ENCODE data around the gene LIMS2.

The LIMS2 gene

GRCh38 chr2:127675331-127676261 lies at the start of gene LIMS2:
LIMS2 (minus strand) TSS chr2:127675530; CDS start chr2:127675024, 506 bp downstream.
- FAIRE-seq: no peak

- no peak for FAIRE-seq
These were observed 47.5 kb upstream of the LIMS2 start for GRCh38 chr2:127722807-127723206.

GRCh38 chr2:127721978-127722355 lies 46.6 kb upstream of the LIMS2 start:
- FAIRE-seq: no peak

GRCh38 chr2:127721311-127721977 lies 46.1 kb upstream of the LIMS2 start:
- no peak for FAIRE-seq

- FAIRE-seq: no peak
These were observed 44.2 kb upstream of the LIMS2 start for GRCh38 chr2:127719301-127720218.

- no peak for FAIRE-seq
These were observed 42.9 kb upstream of the LIMS2 start for GRCh38 chr2:127718271-127718670.

GRCh38 chr2:127715778-127716449 lies 40.6 kb upstream of the LIMS2 start:
- FAIRE-seq: no peak

GRCh38 chr2:127713562-127713961 lies 38.2 kb upstream of the LIMS2 start:
- FAIRE-seq: no peak

GRCh38 chr2:127712999-127713398 lies 37.7 kb upstream of the LIMS2 start:
- no peak for FAIRE-seq

GRCh38 chr2:127709336-127709735 lies 34.0 kb upstream of the LIMS2 start:
- FAIRE-seq: no peak

GRCh38 chr2:127707890-127708648 lies 32.7 kb upstream of the LIMS2 start:
- FAIRE-seq: no peak

- no peak for FAIRE-seq
These were observed 31.1 kb upstream of the LIMS2 start for GRCh38 chr2:127706215-127706990.

- no peak for FAIRE-seq
These were observed 30.2 kb upstream of the LIMS2 start for GRCh38 chr2:127705391-127706065.

- no peak for FAIRE-seq
These were observed 29.5 kb upstream of the LIMS2 start for GRCh38 chr2:127704641-127705390.

- no peak for FAIRE-seq
These were observed 28.0 kb upstream of the LIMS2 start for GRCh38 chr2:127703282-127703681.

- no peak for FAIRE-seq
These were observed 27.2 kb upstream of the LIMS2 start for GRCh38 chr2:127702395-127703009.

GRCh38 chr2:127701651-127702394 lies 26.5 kb upstream of the LIMS2 start:
- no peak for FAIRE-seq

- FAIRE-seq: no peak
These were observed 25.9 kb upstream of the LIMS2 start, which contains the start of gene SFT2D3 for GRCh38 chr2:127701193-127701650. SFT2D3 (plus strand) TSS chr2:127701497; CDS start chr2:127701529, 32 bp downstream.

Data from TTC549 (cell line).